GM13976 (cell line): Measurements from ENCODE around the gene RCC1.
"Not testable (repeated sequence)": the region's sequence is repeated elsewhere in the genome, so short reads cannot be mapped to it uniquely, and the experiment has no call there.

Source experiments
- DNase-seq: peaks from one replicate; pipeline ENCODE4 v3.0.0; 2012; ENCODE audit warnings: low spot score
- in situ Hi-C: fragments of 300-500 bp; cut with MboI; formaldehyde crosslinking; loops from one replicate; pipeline ENCODE4 v1.12.0; 2022; ENCODE audit warnings: low sequenced_read_pairs, mixed read lengths, inconsistent platforms; ENCODE audit not compliant: unreplicated experiment
- TF ChIP-seq, protein P1 (sequence below): IDR thresholded peaks from 2 replicates; pipeline ENCODE4 v1.5.1; 2012; ENCODE audit warnings: borderline replicate concordance, mild to moderate bottlenecking; ENCODE audit not compliant: insufficient read depth; ENCODE audit errors: extremely low read depth, missing control alignments, control extremely low read depth

RCC1 gene

DNA sequence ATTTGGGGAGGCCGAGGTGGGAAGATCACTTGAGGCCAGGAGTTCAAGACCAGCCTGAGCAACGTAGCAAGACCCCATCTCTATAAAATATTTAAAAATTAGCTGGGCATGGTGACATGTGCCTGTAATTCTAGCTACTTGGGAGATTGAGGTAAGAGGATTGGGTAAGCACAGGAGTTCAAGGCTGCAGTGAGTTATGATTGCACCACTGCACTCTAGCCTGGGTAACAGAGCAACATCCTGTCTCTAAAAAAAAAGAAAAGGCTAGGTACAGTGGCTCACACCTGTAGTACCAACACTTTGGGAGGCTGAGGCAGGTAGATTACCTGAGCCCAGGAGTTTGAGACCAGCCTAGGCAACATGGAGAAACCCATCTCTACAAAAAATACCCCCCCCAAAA lies 35.7 kb upstream of the RCC1 start:
- TF ChIP-seq, protein P1, sequence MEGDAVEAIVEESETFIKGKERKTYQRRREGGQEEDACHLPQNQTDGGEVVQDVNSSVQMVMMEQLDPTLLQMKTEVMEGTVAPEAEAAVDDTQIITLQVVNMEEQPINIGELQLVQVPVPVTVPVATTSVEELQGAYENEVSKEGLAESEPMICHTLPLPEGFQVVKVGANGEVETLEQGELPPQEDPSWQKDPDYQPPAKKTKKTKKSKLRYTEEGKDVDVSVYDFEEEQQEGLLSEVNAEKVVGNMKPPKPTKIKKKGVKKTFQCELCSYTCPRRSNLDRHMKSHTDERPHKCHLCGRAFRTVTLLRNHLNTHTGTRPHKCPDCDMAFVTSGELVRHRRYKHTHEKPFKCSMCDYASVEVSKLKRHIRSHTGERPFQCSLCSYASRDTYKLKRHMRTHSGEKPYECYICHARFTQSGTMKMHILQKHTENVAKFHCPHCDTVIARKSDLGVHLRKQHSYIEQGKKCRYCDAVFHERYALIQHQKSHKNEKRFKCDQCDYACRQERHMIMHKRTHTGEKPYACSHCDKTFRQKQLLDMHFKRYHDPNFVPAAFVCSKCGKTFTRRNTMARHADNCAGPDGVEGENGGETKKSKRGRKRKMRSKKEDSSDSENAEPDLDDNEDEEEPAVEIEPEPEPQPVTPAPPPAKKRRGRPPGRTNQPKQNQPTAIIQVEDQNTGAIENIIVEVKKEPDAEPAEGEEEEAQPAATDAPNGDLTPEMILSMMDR, result no peak
- no peak for DNase-seq
- in situ Hi-C loops, result no loop called here

DNA sequence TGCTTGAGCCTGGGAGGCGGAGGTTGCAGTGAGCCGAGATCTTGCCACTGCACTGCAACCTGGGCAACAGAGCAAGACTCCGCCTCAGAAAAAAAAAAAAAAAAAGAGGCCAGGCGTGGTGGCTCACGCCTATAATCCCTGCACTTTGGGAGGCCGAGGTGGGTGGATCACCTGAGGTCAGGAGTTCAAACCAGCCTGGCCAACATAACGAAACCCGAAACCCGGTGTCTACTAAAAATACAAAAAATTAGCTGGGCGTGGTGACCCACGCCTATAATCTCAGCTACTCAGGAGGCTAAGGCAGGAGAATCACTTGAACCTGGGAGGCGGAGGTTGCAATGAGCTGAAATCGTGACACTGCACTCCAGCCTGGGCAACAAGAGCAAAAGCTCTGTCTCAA lies 26.3 kb upstream of the RCC1 start:
- DNase-seq, in situ Hi-C loops: not testable (repeated sequence)

DNA sequence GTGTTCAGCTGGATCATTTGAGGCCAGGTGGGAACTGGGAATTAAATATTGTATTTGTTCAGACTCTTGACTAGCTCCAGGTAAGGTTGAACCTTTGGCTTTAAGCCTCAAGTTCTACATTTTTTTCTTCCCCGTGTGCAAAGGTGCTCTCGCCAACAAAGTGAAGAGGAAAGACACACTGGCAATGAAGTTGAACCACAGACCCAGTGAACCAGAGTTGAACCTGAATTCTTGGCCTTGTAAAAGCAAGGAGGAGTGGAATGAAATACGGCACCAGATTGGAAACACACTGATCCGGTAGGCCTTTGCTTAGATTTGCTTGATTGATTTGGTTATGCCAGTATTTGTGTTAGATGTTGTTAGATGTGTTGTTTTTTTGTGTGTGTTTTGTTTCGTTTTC lies 25.5 kb upstream of the RCC1 start:
- no peak for DNase-seq
- in situ Hi-C loops, result no loop called here
- TF ChIP-seq, protein P1, result no peak

DNA sequence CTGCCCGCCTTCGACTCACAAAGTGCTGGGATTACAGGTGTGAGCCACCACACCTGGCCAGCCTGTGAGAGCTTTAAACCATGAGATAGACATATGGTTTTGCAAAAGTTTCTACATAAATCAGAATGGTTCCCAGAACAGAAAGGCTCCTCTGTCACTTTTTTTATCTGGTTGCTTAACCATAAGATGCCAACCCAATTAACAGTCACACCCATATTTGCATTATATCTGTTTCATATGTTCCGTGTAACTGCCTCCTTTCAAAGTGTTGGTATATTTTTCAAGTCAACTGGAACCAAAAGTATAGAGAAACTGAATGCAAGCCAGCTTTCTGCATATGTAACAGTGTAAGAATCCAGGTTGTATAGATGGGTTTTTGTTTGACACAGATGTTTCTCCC lies 23.7 kb upstream of the RCC1 start:
- in situ Hi-C loops, result no loop called here
- no peak for DNase-seq
- TF ChIP-seq, protein P1, result no peak

DNA sequence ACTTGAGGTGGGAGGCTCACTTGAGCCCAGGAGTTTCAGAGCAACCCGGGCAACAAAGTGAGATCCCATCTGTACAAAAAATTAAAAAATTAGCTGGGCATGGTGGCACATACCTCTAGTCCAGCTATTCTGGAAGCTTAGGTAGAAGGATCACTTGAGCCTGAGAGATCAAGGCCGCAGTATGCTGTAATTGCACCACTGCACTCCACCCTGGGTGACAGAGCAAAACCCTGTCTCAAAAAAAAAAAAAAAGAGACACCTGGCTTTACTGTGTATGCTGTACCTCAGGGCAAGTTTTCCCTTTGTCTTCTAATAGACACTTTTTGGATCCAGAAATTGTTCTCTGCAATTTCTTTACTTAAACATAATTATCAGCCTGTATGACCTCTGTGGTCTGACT lies 23.1 kb upstream of the RCC1 start:
- in situ Hi-C loops, result no loop called here
- no peak for DNase-seq
- TF ChIP-seq, protein P1, result no peak

DNA sequence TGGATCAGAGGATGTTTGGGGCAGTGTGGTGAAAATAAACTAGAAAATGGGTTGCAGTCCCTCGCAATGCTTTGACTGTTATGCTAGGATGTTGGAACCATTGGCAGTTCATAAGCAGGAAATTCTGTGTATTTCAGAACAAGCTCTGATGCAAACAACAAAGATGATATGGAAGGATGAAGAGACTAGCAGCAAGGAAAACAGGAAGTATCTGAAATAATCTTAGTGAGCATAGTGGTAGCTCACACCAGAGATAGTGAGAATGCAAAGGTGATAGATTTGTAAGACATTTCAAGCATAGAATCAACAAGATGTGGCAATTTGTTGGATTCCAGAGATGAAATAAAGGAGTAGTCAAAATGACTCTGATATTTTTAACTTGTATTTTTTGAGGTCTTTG lies 11.1 kb upstream of the RCC1 start:
- TF ChIP-seq, protein P1, result no peak
- in situ Hi-C loops, result no loop called here
- no peak for DNase-seq

DNA sequence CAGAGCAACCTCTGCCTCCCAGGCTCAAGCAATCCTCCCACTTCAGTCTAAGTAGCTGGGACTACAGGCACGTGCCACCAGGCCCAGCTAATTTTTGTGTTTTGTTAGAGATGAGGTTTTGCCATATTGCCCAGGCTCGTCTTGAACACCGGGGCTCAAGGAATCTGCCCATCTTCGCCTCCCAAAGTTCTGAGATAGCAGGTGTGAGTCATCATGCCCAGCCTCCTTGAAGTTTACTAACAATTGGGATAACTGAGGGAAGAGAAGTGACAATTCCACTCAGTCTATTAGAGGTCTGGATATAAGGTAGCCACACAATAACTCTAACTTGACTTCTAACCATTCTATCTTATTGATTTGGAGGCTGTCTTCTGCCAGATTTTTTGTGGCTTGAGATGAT lies 6.3 kb upstream of the RCC1 start:
- TF ChIP-seq, protein P1, result no peak
- DNase-seq, result no peak
- in situ Hi-C loops, result no loop called here

DNA sequence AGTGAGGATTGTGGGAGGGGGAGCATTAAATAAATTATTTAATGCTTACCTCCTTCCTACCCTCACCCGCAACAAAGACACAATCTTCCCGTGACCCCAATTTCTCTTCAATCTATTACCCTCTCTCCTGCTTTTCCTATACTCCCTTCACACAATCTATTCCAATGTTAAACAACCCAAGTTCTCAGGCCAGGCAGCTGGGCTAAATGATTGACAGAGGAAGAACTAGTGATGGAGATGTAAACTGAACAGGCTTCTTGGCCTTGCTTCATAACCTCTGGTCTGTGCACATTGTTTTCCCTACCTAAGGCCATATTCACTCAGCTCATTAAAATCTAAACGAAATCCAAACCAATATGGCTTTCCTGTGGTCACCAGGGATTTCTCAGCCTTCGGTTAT lies 3.9 kb upstream of the RCC1 start:
- DNase-seq, result no peak
- TF ChIP-seq, protein P1, result no peak
- in situ Hi-C loops, result no loop called here
